Endothelial cell of umbilical vein (primary cell): Measurements from ENCODE around the gene NDUFS3. TPM values are rescaled to one million over a fixed set of nuclear protein-coding genes. Genes with fewer than 3 reads are reported as not detected.

Source experiments
- BruUV-seq: library from RNA; stranded (reverse); fragments of 400-500 nt; replicated peaks from 2 replicates; lab custom pipeline; 2021; lab: Mats Ljungman, UMichigan
- CTCF ChIA-PET: fragments of 300-600, 350-600 bp; sonication (Branson Sonifier 250); formaldehyde crosslinking; loops from one replicate; lab custom pipeline; 2021; ENCODE audit warnings: antibody characterized with exemption, inconsistent platforms; lab: Charles Lee
- POLR2A ChIA-PET: fragments of 300-600, 350-600 bp; sonication (Branson Sonifier 250); formaldehyde crosslinking; loops from one replicate; lab custom pipeline; 2021; ENCODE audit warnings: antibody characterized with exemption, inconsistent platforms; lab: Charles Lee
- DNase-seq: peaks from one replicate; pipeline ENCODE4 v3.0.0-alpha.2; 2011; ENCODE audit warnings: low read depth, low spot score
- FAIRE-seq: peaks from 2 replicates; lab custom pipeline; 2011; peaks lifted over from hg19 to GRCh38; lab: Jason Lieb, UNC
- H2AFZ ChIP-seq: 2 replicates; pipeline ENCODE4 v1.6.0; 2012; ENCODE audit warnings: low read depth, low read length, control low read depth, inconsistent platforms
- H3K27ac ChIP-seq: 2 replicates; pipeline ENCODE4 v1.5.1; 2011; ENCODE audit warnings: low read depth, mild to moderate bottlenecking, control low read depth, low read length, moderate library complexity; ENCODE audit not compliant: insufficient read depth
- H3K27me3 ChIP-seq, 2 experiments: 2 replicates each; pipeline versions ENCODE4 v1.6.0 to v1.6.1; 2011; ENCODE audit warnings: low read length in 2 of 2, mixed read lengths in 1 of 2; ENCODE audit not compliant: control insufficient read depth in 2 of 2, insufficient read depth in 2 of 2
- H3K36me3 ChIP-seq, 2 experiments: 2 replicates in 1 of 2; 3 replicates in 1 of 2; pipeline ENCODE4 v1.5.1; 2011; ENCODE audit warnings: low read length in 2 of 2, mild to moderate bottlenecking in 1 of 2, moderate library complexity in 1 of 2; ENCODE audit not compliant: control insufficient read depth in 2 of 2, insufficient read depth in 2 of 2; ENCODE audit errors: extremely low read depth in 1 of 2
- H3K4me1 ChIP-seq: 3 replicates; pipeline ENCODE4 v1.5.1; 2011; ENCODE audit warnings: mild to moderate bottlenecking, low read length; ENCODE audit not compliant: control insufficient read depth, insufficient read depth; ENCODE audit errors: extremely low read depth
- H3K4me2 ChIP-seq: 2 replicates; pipeline ENCODE4 v1.6.1; 2011; ENCODE audit warnings: low read length, control low read depth, mixed read lengths; ENCODE audit not compliant: insufficient read depth
- H3K4me3 ChIP-seq, 3 experiments: fragments of 200-600 bp in 1 of 3; sonication (generic), shearing (Covaris generic) in 1 of 3; replicated peaks in 1 of 3; 2 replicates each; pipeline ENCODE4 v1.5.1; 2011 to 2016; ENCODE audit warnings: control low read depth in 3 of 3, low read length in 3 of 3, mild to moderate bottlenecking in 2 of 3, inconsistent platforms in 1 of 3, low read depth in 1 of 3, moderate library complexity in 1 of 3; ENCODE audit not compliant: insufficient read depth in 1 of 3
- H3K79me2 ChIP-seq: 2 replicates; pipeline ENCODE4 v1.6.0; 2012; ENCODE audit warnings: low read length, inconsistent platforms; ENCODE audit not compliant: control insufficient read depth, insufficient read depth
- H3K9ac ChIP-seq: replicated peaks from 2 replicates; pipeline ENCODE3; 2011; ENCODE audit warnings: low read length, control low read depth; ENCODE audit not compliant: insufficient read depth; ENCODE audit errors: extremely low read depth
- H3K9me1 ChIP-seq: replicated peaks from 3 replicates; pipeline ENCODE4 v1.6.0; 2011; ENCODE audit warnings: mild to moderate bottlenecking, low read length; ENCODE audit not compliant: control insufficient read depth, insufficient read depth; ENCODE audit errors: extremely low read depth
- H3K9me3 ChIP-seq: replicated peaks from 2 replicates; pipeline ENCODE4 v1.5.1; 2012; ENCODE audit warnings: low read length, inconsistent platforms; ENCODE audit not compliant: control insufficient read depth, insufficient read depth
- H4K20me1 ChIP-seq: replicated peaks from 2 replicates; pipeline ENCODE3; 2011; ENCODE audit warnings: mild to moderate bottlenecking, low read length; ENCODE audit not compliant: control insufficient read depth, insufficient read depth; ENCODE audit errors: extremely low read depth
- FOS ChIP-seq: IDR thresholded peaks from 2 replicates; pipeline ENCODE4 v1.6.1; 2011; ENCODE audit warnings: mild to moderate bottlenecking, low read length, moderate library complexity, borderline replicate concordance; ENCODE audit not compliant: insufficient read depth
- JUN ChIP-seq: IDR thresholded peaks from 2 replicates; pipeline ENCODE4 v1.6.1; 2011; ENCODE audit warnings: borderline replicate concordance, low read depth; ENCODE audit not compliant: insufficient read length, insufficient read depth
- POLR2A ChIP-seq: IDR thresholded peaks from 2 replicates; pipeline ENCODE4 v1.6.1; 2012; ENCODE audit warnings: low read depth, mild to moderate bottlenecking, control low read depth, low read length
- POLR2AphosphoS5 ChIP-seq: IDR thresholded peaks from 2 replicates; pipeline ENCODE4 v1.6.1; 2012; ENCODE audit warnings: low read depth, mild to moderate bottlenecking, control low read depth, low read length, moderate library complexity; ENCODE audit not compliant: insufficient read depth
- dilution Hi-C: fragments of 300-500 bp; cut with MboI; formaldehyde crosslinking; loops from one replicate; pipeline ENCODE4 v1.15.0; 2019; ENCODE audit warnings: low sequenced_read_pairs; ENCODE audit not compliant: extremely low pct_ligation_motif_present
- intact Hi-C: fragments of 100-400 bp; cut with micrococcal nuclease; formaldehyde crosslinking; loops from one replicate; pipeline ENCODE4 v1.10.0; 2022
- polyA plus RNA-seq, 4 experiments: library from polyadenylated mRNA; depleted of rRNA in 3 of 4; stranded (reverse) in 3 of 4; unstranded in 1 of 4; fragments of >200 nt; gene quantifications; 2 replicates each; pipeline versions ENCODE4 v1.2.1 to v1.2.3, GENCODE V29; 2011 to 2012; ENCODE audit warnings: missing spikeins in 1 of 4
- total RNA-seq: library from RNA; stranded (reverse); gene quantifications from 2 replicates; pipeline ENCODE4 v1.2.3, GENCODE V29; 2021
- TF ChIP-seq, protein P1 (sequence below), 2 donors: IDR thresholded peaks; 1 replicate in 1 of 2; 2 replicates in 1 of 2; pipeline ENCODE4 v1.5.1; 2011; ENCODE audit warnings: low read length in 2 of 2, mild to moderate bottlenecking in 2 of 2, moderate library complexity in 2 of 2, control low read depth in 1 of 2, inconsistent platforms in 1 of 2, low read depth in 1 of 2; ENCODE audit not compliant: insufficient read depth in 1 of 2; ENCODE audit errors: extremely low read depth in 1 of 2

Gene NDUFS3
- total and polyA plus RNA-seq, 2 donors (not counting 3 experiments of a cell fraction or from before 2014, with no cell fraction given): 99.7 to 169 TPM

DNA sequence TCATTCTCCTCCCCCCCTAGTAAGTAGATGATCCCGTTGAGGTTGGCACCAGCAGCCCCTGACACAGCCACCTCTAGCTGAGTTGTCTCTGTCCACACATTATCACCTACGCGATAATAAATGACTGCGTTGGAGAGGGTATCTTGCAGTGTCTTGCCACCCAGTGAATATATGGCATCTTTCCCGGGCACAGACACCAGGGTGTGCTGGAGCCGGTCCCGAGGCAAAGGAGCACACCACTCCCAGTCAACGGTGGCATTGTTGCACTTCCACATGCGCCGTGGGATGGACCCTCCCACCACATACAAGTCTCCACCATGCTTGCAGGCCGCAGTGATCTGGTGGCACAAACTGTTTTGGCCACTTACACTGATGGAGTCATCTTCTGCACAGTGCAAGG, 5.6 kb upstream of the NDUFS3 start:
- intact Hi-C loops: no loop called here
- Histone ChIP-seq H3K9me1 (no peaks in the 10 kb centered on the region), H3K27me3 (no peaks in the 10 kb centered on the region), H3K9me3 (no peaks in the 10 kb centered on the region), H2AFZ (no peak overlapping the region), H3K27ac (no peak overlapping the region), H3K4me2 (no peak overlapping the region), H3K79me2 (peaks cover 32% of the 10 kb centered on the region), H3K9ac (no peak overlapping the region), H4K20me1 (peaks cover 3% of the 10 kb centered on the region), H3K4me1 (peaks cover 14% of the 10 kb centered on the region), H3K36me3 (peaks cover 8 to 17% of the 10 kb centered on the region in 2 experiments), H3K4me3 (no peak overlapping the region)
- FAIRE-seq (no peak), DNase-seq (no peak)
- dilution Hi-C loops: no loop called here
- ChIA-PET CTCF (interaction anchor here (0.9 kb wide), 1 partner anchor 20 kb away, joined by 5 read pairs; the partner anchor contains the start of gene CELF1), POLR2A (no interaction called here)
- no TSS peak for BruUV-seq
- TF ChIP-seq POLR2AphosphoS5 (no peak), FOS (no peak), POLR2A (no peak), JUN (no peak)
- TF ChIP-seq, protein P1, sequence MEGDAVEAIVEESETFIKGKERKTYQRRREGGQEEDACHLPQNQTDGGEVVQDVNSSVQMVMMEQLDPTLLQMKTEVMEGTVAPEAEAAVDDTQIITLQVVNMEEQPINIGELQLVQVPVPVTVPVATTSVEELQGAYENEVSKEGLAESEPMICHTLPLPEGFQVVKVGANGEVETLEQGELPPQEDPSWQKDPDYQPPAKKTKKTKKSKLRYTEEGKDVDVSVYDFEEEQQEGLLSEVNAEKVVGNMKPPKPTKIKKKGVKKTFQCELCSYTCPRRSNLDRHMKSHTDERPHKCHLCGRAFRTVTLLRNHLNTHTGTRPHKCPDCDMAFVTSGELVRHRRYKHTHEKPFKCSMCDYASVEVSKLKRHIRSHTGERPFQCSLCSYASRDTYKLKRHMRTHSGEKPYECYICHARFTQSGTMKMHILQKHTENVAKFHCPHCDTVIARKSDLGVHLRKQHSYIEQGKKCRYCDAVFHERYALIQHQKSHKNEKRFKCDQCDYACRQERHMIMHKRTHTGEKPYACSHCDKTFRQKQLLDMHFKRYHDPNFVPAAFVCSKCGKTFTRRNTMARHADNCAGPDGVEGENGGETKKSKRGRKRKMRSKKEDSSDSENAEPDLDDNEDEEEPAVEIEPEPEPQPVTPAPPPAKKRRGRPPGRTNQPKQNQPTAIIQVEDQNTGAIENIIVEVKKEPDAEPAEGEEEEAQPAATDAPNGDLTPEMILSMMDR (IDR thresholded peaks at IDR 0.05; ENCODE audit: extremely low read depth in 1 of 2, insufficient read depth in 1 of 2, low read depth in 1 of 2, low read length in 2 of 2): no peak
